IMR-90 (cell line): Measurements from ENCODE around the gene TSC22D4. TPM values are rescaled to one million over a fixed set of nuclear protein-coding genes. Genes with fewer than 3 reads are reported as not detected.

Experiments
- ATAC-seq: fragments of 200-7000 bp; cut with Tn5 transposase; 2 replicates; pipeline ENCODE4 v1.9.1; 2020; ENCODE audit warnings: low read depth, mild to moderate bottlenecking, moderate library complexity
- BruUV-seq: library from RNA; stranded (reverse); fragments of 400-500 nt; replicated peaks from 2 replicates; lab custom pipeline; 2021; lab: Mats Ljungman, UMichigan
- CTCF ChIA-PET: fragments of 300-600 bp; formaldehyde crosslinking; extraction: SDS; loops from one replicate; lab custom pipeline; 2021; ENCODE audit warnings: antibody characterized with exemption; lab: Yijun Ruan, JAX
- POLR2A ChIA-PET: fragments of 300-600 bp; sonication (Branson Sonifier 250); formaldehyde crosslinking; loops from one replicate; lab custom pipeline; 2022; ENCODE audit warnings: antibody characterized with exemption; ENCODE audit not compliant: unreplicated experiment; lab: Charles Lee
- DNase-seq: peaks from one replicate; pipeline ENCODE4 v3.0.0; 2013
- H2AFZ ChIP-seq: replicated peaks from 2 replicates; pipeline ENCODE3; 2013; ENCODE audit warnings: low read length, mild to moderate bottlenecking; ENCODE audit not compliant: poor library complexity
- H2AK5ac ChIP-seq: 2 replicates; pipeline ENCODE4 v1.6.1; 2013; ENCODE audit warnings: low read depth, low read length, inconsistent platforms
- H2AK9ac ChIP-seq: replicated peaks from 2 replicates; pipeline ENCODE3; 2013; ENCODE audit warnings: mild to moderate bottlenecking, low read depth, low read length, moderate library complexity; ENCODE audit not compliant: poor library complexity
- H2BK120ac ChIP-seq: 2 replicates; pipeline ENCODE4 v1.6.1; 2013; ENCODE audit warnings: low read depth, low read length, inconsistent platforms
- H2BK15ac ChIP-seq: 3 replicates; pipeline ENCODE4 v1.6.1; 2013; ENCODE audit warnings: low read depth, low read length, inconsistent platforms
- H2BK20ac ChIP-seq: 2 replicates; pipeline ENCODE4 v1.6.1; 2013; ENCODE audit warnings: low read depth, mild to moderate bottlenecking, inconsistent platforms, low read length, moderate library complexity
- H2BK5ac ChIP-seq: 2 replicates; pipeline ENCODE4 v1.6.1; 2013; ENCODE audit warnings: mild to moderate bottlenecking, low read depth, low read length, inconsistent platforms; ENCODE audit not compliant: poor library complexity, severe bottlenecking
- H3K14ac ChIP-seq: replicated peaks from 2 replicates; pipeline ENCODE4 v1.6.1; 2013; ENCODE audit warnings: low read depth, low read length, inconsistent platforms
- H3K18ac ChIP-seq: 2 replicates; pipeline ENCODE4 v1.6.1; 2013; ENCODE audit warnings: low read depth, low read length, control low read depth
- H3K23ac ChIP-seq: 2 replicates; pipeline ENCODE4 v1.6.1; 2013; ENCODE audit warnings: low read depth, low read length, inconsistent platforms
- H3K27ac ChIP-seq: 2 replicates; pipeline ENCODE4 v1.5.1; 2013; ENCODE audit warnings: mild to moderate bottlenecking, control low read depth, low read length; ENCODE audit not compliant: insufficient read depth
- H3K27me3 ChIP-seq: 2 replicates; pipeline ENCODE4 v1.6.1; 2013; ENCODE audit warnings: low read length; ENCODE audit not compliant: control insufficient read depth, insufficient read depth
- H3K36me3 ChIP-seq: 2 replicates; pipeline ENCODE4 v1.6.1; 2013; ENCODE audit warnings: low read length, mixed read lengths; ENCODE audit not compliant: control insufficient read depth, insufficient read depth
- H3K4ac ChIP-seq: 2 replicates; pipeline ENCODE4 v1.6.1; 2013; ENCODE audit warnings: low read depth, low read length, inconsistent platforms
- H3K4me1 ChIP-seq: 2 replicates; pipeline ENCODE4 v1.6.1; 2013; ENCODE audit warnings: low read length, mixed read lengths; ENCODE audit not compliant: control insufficient read depth, insufficient read depth
- H3K4me2 ChIP-seq: 2 replicates; pipeline ENCODE4 v1.6.1; 2013; ENCODE audit warnings: low read depth, mild to moderate bottlenecking, control low read depth, low read length, moderate library complexity
- H3K4me3 ChIP-seq: 2 replicates; pipeline ENCODE4 v1.5.1; 2013; ENCODE audit warnings: low read depth, mild to moderate bottlenecking, control low read depth, low read length, moderate library complexity; ENCODE audit not compliant: insufficient read depth
- H3K56ac ChIP-seq: 2 replicates; pipeline ENCODE4 v1.6.1; 2013; ENCODE audit warnings: low read length, inconsistent platforms; ENCODE audit not compliant: insufficient read depth; ENCODE audit errors: extremely low read depth
- H3K79me1 ChIP-seq, 2 experiments: 2 replicates each; pipeline ENCODE4 v1.6.1; 2013; ENCODE audit warnings: low read length in 2 of 2, inconsistent platforms in 1 of 2, low read depth in 1 of 2
- H3K9ac ChIP-seq: 2 replicates; pipeline ENCODE4 v1.6.1; 2013; ENCODE audit warnings: low read depth, low read length, control low read depth
- H3K9me1 ChIP-seq: 2 replicates; pipeline ENCODE4 v1.6.1; 2013; ENCODE audit warnings: low read length, inconsistent platforms; ENCODE audit not compliant: insufficient read depth
- H3K9me3 ChIP-seq: 2 replicates; pipeline ENCODE4 v1.6.1; 2013; ENCODE audit warnings: low read length; ENCODE audit not compliant: control insufficient read depth, insufficient read depth
- H4K20me1 ChIP-seq: 2 replicates; pipeline ENCODE4 v1.6.1; 2013; ENCODE audit warnings: low read length, inconsistent platforms; ENCODE audit not compliant: insufficient read depth
- H4K5ac ChIP-seq: 2 replicates; pipeline ENCODE4 v1.6.1; 2013; ENCODE audit warnings: mild to moderate bottlenecking, low read depth, low read length, control low read depth
- H4K8ac ChIP-seq, 2 experiments: 2 replicates each; pipeline ENCODE4 v1.6.1; 2013; ENCODE audit warnings: low read depth in 2 of 2, low read length in 2 of 2, control low read depth in 1 of 2, inconsistent platforms in 1 of 2
- H4K91ac ChIP-seq: 2 replicates; pipeline ENCODE4 v1.6.1; 2013; ENCODE audit warnings: low read depth, low read length, inconsistent platforms; ENCODE audit not compliant: insufficient read depth
- BHLHE40 ChIP-seq: fragments of 150-350 bp; IDR thresholded peaks from 2 replicates; pipeline ENCODE4 v1.6.1; 2016; ENCODE audit warnings: mild to moderate bottlenecking, low read depth, low read length
- CTCF ChIP-seq: conservative IDR thresholded peaks from 2 replicates; pipeline ENCODE4 v1.5.1; 2012; ENCODE audit warnings: mild to moderate bottlenecking, low read depth, low read length, improper control_type of control experiment
- ELK1 ChIP-seq: fragments of 150-350 bp; IDR thresholded peaks from 2 replicates; pipeline ENCODE4 v1.6.1; 2016; ENCODE audit warnings: low read depth, mild to moderate bottlenecking, low read length, moderate library complexity, borderline replicate concordance
- FOS ChIP-seq: fragments of 150-350 bp; IDR thresholded peaks from 2 replicates; pipeline ENCODE4 v1.6.1; 2016; ENCODE audit warnings: low read depth, low read length
- MAFK ChIP-seq: IDR thresholded peaks from 2 replicates; pipeline ENCODE4 v1.6.1; 2012; ENCODE audit warnings: low read depth, low read length, improper control_type of control experiment
- MAZ ChIP-seq: IDR thresholded peaks from 2 replicates; pipeline ENCODE4 v1.6.1; 2012; ENCODE audit warnings: low read depth, mild to moderate bottlenecking, low read length, improper control_type of control experiment, moderate library complexity, borderline replicate concordance
- POLR2A ChIP-seq: IDR thresholded peaks from 2 replicates; pipeline ENCODE4 v1.6.1; 2012; ENCODE audit warnings: mild to moderate bottlenecking, low read depth, low read length
- RAD21 ChIP-seq: IDR thresholded peaks from 2 replicates; pipeline ENCODE4 v1.6.1; 2012; ENCODE audit warnings: low read length, improper control_type of control experiment
- SMC3 ChIP-seq: fragments of 150-350 bp; IDR thresholded peaks from 2 replicates; pipeline ENCODE4 v1.6.1; 2016; ENCODE audit warnings: low read depth, mild to moderate bottlenecking, antibody characterized with exemption, low read length, moderate library complexity
- USF2 ChIP-seq: fragments of 150-350 bp; IDR thresholded peaks from 2 replicates; pipeline ENCODE4 v1.6.1; 2017; ENCODE audit warnings: mild to moderate bottlenecking, antibody characterized with exemption, low read length, low read depth
- WGBS, 2 experiments: methylation state at CpG; one replicate each; pipeline versions ENCODE4 v1.1.5 to v1.1.7; 2013; ENCODE audit warnings: missing lambda C conversion rate in 2 of 2; ENCODE audit not compliant: insufficient read length in 1 of 2; ENCODE audit errors: extremely low coverage in 2 of 2; 5-methylcytosine and 5-hydroxymethylcytosine counted together
- dilution Hi-C: fragments of 300-500 bp; cut with HindIII; formaldehyde crosslinking; loops from one replicate; pipeline ENCODE4 v1.14.3; 2018; ENCODE audit warnings: low sequenced_read_pairs; ENCODE audit not compliant: unreplicated experiment
- in situ Hi-C: fragments of 300-500 bp; cut with MboI; formaldehyde crosslinking; loops from 3 replicates; pipeline ENCODE4 v1.14.3; 2019; ENCODE audit warnings: low sequenced_read_pairs, inconsistent platforms, mixed read lengths
- intact Hi-C: fragments of 100-400 bp; cut with micrococcal nuclease; formaldehyde crosslinking; loops from 2 replicates; pipeline ENCODE4 v1.10.0; 2022
- polyA plus RNA-seq, 3 experiments: library from polyadenylated mRNA; depleted of rRNA; stranded (reverse); fragments of >200 nt; gene quantifications; 2 replicates each; pipeline ENCODE4 v1.2.3, GENCODE V29; 2012; ENCODE audit warnings: low replicate concordance in 1 of 3
- total RNA-seq: library from RNA; depleted of rRNA; stranded (reverse); fragments of >200 nt; gene quantifications from 2 replicates; pipeline ENCODE4 v1.2.3, GENCODE V29; 2012

The TSC22D4 gene
- total and polyA plus RNA-seq, 2 of the 4 experiments (the other 2 are of a cell fraction), result 9.3 to 29.9 TPM

GRCh38 chr7:100433592-100434296, 45.3 kb downstream of the TSC22D4 start (continued):
- TF ChIP-seq CTCF (no peak), POLR2A (no peak)

- ATAC-seq (no peak), DNase-seq (no peak)
- Histone ChIP-seq H2BK15ac (no peak overlapping the region), H3K36me3 (peaks cover 28% of the 10 kb centered on the region), H4K5ac (no peak overlapping the region), H4K20me1 (peaks cover 13% of the 10 kb centered on the region), H3K4ac (no peak overlapping the region), H4K91ac (no peak overlapping the region), H3K9ac (no peak overlapping the region), H3K9me3 (no peaks in the 10 kb centered on the region), H3K14ac (no peak overlapping the region), H2AK5ac (no peak overlapping the region), H3K27me3 (no peaks in the 10 kb centered on the region), H3K23ac (no peak overlapping the region), H3K4me1 (peaks cover 8% of the 10 kb centered on the region; the same call in 1 of the 2 replicates), H3K27ac (no peak overlapping the region), H3K18ac (no peak overlapping the region), H2BK120ac (no peak overlapping the region), H4K8ac (no peak overlapping the region), H2AK9ac (no peak overlapping the region), H3K4me3 (no peak overlapping the region), H2AFZ (no peak overlapping the region), H2BK5ac (no peak overlapping the region), H3K9me1 (peaks cover 13% of the 10 kb centered on the region), H3K79me1 (peaks cover 15 to 56% of the 10 kb centered on the region in 2 experiments), H3K56ac (no peak overlapping the region), H3K4me2 (no peak overlapping the region), H2BK20ac (no peak overlapping the region)
- no TSS peak for BruUV-seq
- ChIA-PET CTCF (no interaction called here), POLR2A (no interaction called here)
- in situ Hi-C loops, result loop anchor here (25.0 kb wide), 1 partner anchor 679 kb away; no protein-coding TSS in a partner anchor
- dilution Hi-C loops, result no loop called here
- no CpG with 5 or more reads among the region's 4 CpGs for WGBS, 2 experiments
- intact Hi-C loops, result no loop called here
- TF ChIP-seq MAZ (no peak), MAFK (no peak), RAD21 (no peak), ELK1 (no peak), USF2 (no peak), BHLHE40 (no peak), SMC3 (no peak), POLR2A (no peak), FOS (no peak), CTCF (no peak)
Observed at GRCh38 chr7:100433276-100433591, 45.8 kb downstream of the TSC22D4 start.
